Raji (cell line): Measurements from ENCODE around the gene PAX8.

ENCODE experiments used
- POLR2A ChIP-seq: IDR thresholded peaks from 2 replicates; pipeline ENCODE4 v1.6.1; 2011; ENCODE audit warnings: low read depth, low read length, control low read depth; ENCODE audit not compliant: insufficient read depth

PAX8 gene

GRCh38 chr2:113214141-113214540, 64.6 kb downstream of the PAX8 start:
- no peak for TF ChIP-seq POLR2A

GRCh38 chr2:113213061-113213930, 65.4 kb downstream of the PAX8 start:
- no peak for TF ChIP-seq POLR2A

- no peak for TF ChIP-seq POLR2A
Observed at GRCh38 chr2:113212245-113213060, 66.3 kb downstream of the PAX8 start.

GRCh38 chr2:113211226-113212105, 67.3 kb downstream of the PAX8 start:
- TF ChIP-seq POLR2A, result no peak

DNA sequence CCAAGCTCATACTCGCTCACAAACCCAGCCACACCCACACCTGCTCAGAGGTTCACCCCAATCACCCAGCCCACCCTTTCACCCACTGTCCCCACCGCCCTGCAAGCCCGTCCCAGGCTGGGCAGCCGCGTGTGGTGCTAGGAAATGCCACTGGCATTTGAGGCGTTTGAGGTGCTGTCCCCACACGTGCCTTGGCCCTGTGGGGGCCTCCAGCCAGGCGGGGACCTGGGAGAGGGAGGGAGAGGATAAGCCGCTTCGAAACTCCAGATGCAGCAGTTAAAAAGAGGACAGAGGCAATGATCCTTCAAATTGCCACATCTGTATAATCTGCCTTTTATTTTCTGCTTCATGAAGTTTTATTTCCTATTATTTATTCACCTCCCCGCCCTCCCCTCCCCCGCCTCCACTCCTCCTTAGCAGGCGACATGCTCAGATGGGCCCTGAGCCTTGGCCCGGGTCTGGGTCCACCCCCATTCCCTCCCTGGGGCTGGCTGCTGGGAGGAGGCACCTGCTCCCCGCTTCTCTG, 69.0 kb downstream of the PAX8 start:
- no peak for TF ChIP-seq POLR2A

DNA sequence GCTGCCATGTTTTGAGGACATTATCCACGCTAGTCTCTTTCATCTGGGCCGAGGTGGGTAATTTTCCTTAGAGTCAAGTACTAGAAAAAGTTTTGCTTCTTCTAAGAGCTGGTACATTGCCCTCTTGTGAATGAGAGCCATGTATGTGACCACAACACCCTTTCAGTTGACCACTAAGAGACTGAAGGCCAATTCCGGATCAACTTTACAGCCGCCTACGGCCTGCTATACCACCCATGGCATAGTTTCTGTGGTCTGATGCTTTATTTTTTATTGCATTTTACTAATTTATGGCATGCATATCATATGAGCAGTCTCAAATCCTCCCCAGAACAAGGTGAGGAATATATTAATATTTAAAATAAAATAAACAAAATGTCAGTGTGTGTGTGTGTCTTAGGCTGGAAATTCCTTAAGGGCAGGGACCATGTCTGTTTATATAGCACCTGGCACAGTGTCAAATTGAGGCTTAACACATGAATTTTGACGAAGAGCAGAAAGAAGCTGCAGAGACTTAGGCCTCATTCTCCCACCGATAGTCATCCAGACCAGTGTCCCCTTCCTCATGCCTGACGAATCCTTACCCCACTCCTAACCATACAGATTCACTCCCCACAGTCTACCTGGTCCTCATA, 69.6 kb downstream of the PAX8 start:
- no peak for TF ChIP-seq POLR2A

DNA sequence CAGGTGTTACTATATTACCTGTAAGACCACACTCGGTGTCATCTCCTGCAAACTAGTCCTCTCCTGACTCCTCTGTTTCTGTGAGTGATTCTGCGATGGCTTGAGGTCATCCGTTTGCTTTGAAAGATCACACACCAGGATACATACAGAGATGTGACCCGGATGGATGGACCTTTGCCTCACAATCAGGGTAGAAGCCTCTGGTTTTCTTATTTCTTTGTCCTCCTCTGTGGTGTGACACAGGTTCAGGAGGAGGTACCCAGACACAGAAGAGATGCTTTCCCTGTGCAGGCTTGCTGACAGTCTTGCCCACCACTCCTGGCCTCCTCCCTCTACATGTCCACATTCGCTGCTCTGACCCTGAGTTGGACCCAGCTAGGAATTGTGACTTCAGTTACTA, 70.3 kb downstream of the PAX8 start:
- no peak for TF ChIP-seq POLR2A

DNA sequence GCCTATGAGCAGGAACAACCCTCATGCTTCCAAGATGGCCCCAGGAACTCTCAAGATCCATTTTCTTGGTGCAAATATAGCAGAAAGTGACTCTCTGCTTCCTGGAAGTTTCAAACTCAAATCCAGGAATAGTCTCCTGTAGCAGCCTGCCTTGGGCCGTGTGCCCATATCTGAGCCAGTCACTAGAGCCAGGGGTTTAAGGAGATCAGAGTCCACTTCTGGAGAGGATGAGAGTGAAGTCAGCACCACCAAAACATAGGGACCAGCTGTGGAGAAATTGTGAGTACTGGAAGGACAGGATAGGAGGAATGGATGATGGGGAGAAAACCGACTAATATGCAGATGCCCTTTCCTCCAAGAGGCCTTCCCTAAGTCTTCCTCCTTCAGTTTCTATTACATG, 71.7 kb downstream of the PAX8 start:
- TF ChIP-seq POLR2A, result no peak

DNA sequence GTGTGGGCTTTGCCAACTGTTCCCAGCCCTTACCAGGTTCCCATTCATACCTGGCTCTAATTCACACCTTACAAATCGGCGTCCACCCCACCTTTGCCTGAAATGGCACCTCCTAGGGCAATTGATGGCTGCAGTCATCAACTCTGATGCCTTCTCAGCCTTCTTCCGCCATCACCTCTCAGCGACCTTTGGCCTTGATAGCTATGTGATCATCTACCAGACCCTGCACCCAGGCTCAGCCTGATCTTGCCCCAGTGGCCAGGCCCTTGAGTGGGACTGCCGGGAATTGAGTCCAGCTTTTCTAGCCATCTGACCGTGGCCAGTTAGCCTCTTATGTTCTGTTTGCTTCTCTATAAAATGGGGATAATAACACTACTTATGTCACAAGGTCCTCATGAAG, 72.5 kb downstream of the PAX8 start:
- TF ChIP-seq POLR2A, result no peak

GRCh38 chr2:113203901-113204519, 74.7 kb downstream of the PAX8 start:
- peak; percentile 10; the same call in 1 of the 2 replicates for TF ChIP-seq POLR2A

GRCh38 chr2:113203217-113203530, 75.5 kb downstream of the PAX8 start:
- TF ChIP-seq POLR2A, result no peak

DNA sequence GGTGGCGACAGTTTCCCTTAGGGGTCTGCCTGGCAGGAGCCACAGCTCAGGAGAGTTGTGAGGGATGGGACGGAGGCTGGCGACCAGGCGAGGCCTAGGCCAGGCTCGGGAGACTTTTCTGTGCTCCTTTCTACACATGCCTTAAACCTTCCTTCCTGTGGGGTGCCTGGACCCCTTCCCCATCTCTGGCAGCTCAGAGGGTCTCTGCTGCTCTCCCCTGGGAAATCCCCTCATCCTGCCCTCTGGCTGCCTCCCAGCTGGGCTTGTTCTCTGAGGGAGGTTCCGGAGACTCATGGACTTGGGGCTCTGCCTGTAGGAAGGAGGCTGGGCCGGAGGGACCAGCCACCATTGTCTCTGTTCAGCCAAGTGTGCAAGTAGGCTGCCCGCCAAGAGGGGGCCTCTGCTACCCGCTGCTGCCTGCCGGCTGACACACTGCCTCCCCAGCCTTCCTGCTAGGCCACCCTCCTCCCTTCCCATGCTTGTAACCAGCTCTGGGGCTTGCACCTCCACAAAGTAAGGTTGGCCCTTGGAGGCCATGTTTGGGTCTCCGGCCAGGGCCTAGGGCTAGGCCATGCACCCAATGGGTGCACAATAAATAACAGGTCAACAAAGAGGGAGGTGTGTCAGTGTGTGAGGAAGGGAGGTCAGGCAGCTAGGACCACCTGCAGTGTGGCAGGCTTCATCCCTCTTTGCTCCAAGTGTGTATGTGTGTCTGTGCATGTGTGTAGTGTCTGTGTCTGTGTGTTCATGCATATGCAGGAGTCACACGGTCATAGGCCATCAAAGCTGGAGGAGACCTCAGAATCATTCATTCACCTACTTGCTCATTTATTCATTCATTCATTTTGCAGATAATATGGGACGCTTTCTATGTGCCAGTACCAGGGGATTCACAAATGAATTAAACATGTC, 76.2 kb downstream of the PAX8 start:
- TF ChIP-seq POLR2A, result no peak
